Suprapubic skin (tissue), 4 donors: ENCODE measurements around the gene ARHGAP18. TPM values are rescaled to one million over a fixed set of nuclear protein-coding genes. Genes with fewer than 3 reads are reported as not detected.

Experiments
- DNase-seq, 2 donors: peaks; one replicate each; pipeline ENCODE4 v3.0.0-alpha.2; 2019; ENCODE audit warnings: low spot score in 2 of 2
- H3K27ac ChIP-seq: fragments of 200-600 bp; sonication (generic); one replicate; pipeline ENCODE4 v1.5.1; 2019
- H3K27me3 ChIP-seq: fragments of 200-600 bp; sonication (generic); one replicate; pipeline ENCODE4 v1.5.1; 2019
- H3K36me3 ChIP-seq: fragments of 200-600 bp; sonication (generic); one replicate; pipeline ENCODE4 v1.5.1; 2019
- H3K4me1 ChIP-seq: fragments of 200-600 bp; sonication (generic); one replicate; pipeline ENCODE4 v1.5.1; 2019
- H3K4me3 ChIP-seq: fragments of 200-600 bp; sonication (generic); one replicate; pipeline ENCODE4 v1.5.1; 2019; ENCODE audit warnings: mild to moderate bottlenecking
- H3K9me3 ChIP-seq: fragments of 200-600 bp; sonication (generic); one replicate; pipeline ENCODE4 v1.5.1; 2019
- EP300 ChIP-seq: sonication (generic); formaldehyde crosslinking; IDR thresholded peaks from one replicate; pipeline ENCODE4 v1.6.1; 2017; ENCODE audit warnings: antibody characterized with exemption
- POLR2A ChIP-seq, 2 donors: fragments of 450-650 bp; IDR thresholded peaks; one replicate each; pipeline ENCODE4 v1.6.1; 2017; ENCODE audit warnings: antibody characterized with exemption in 2 of 2, mild to moderate bottlenecking in 2 of 2, moderate library complexity in 2 of 2
- POLR2AphosphoS5 ChIP-seq, 3 donors: sonication (generic); formaldehyde crosslinking; IDR thresholded peaks; one replicate each; pipeline ENCODE4 v1.6.1; 2017; ENCODE audit warnings: antibody characterized with exemption in 3 of 3
- WGBS: methylation state at CpG from one replicate; pipeline ENCODE4 v1.1.5; 2018; 5-methylcytosine and 5-hydroxymethylcytosine counted together
- total RNA-seq, 4 donors: library from RNA; depleted of rRNA; stranded (reverse); fragments of >200 nt; gene quantifications; one replicate each; pipeline ENCODE4 v1.1.0, GENCODE V29; 2016
- TF ChIP-seq, protein P1 (sequence below), 2 donors: fragments of 200-600 bp in 1 of 2; fragments of 450-650 bp in 1 of 2; sonication (generic) in 1 of 2; IDR thresholded peaks; one replicate each; pipeline ENCODE4 v1.5.1; 2016 to 2019; ENCODE audit warnings: antibody characterized with exemption in 2 of 2, mild to moderate bottlenecking in 1 of 2, moderate library complexity in 1 of 2

The ARHGAP18 gene
- total RNA-seq, 4 donors from 2014 or later: 7.1 to 14.2 (median 11.0) TPM

DNA sequence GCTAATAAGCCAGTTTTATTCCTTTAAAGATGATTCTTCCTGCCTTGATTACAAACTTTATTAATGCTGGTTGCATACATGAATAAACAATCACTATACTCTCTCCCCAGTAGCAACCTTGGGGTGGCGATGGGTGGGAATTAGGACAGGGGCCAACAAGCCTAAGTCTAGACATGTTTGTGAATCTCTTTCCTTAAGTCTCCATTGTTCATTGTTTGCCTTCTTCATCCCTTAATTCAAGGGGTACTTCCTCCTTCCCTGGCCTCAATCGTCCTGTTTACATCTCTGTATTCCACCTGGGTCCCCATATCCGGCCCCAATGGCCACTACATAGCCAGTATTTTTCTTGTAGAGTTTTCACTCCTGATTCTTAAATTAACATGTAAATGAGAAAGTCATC lies 66.0 kb downstream of the ARHGAP18 start:
- no peaks in the 10 kb centered on the region for H3K9me3 ChIP-seq

DNA sequence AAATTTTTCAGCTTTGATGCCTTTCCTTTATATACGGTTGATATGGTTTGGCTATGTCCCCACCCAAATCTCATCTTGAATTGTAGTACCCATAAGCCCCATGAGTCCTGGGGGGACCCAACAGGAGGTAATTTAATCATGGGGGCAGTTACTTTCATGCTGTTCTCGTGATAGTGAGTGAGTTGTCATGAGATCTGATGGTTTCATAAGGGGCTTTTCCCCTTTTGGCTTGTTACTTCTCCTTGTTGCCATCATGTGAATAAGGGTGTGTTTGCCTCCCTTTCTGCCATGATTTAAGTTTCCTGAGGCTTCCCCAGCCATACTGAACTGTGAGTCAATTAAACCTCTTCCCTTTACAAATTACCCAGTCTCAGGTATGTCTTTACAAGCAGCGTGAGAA lies 66.8 kb downstream of the ARHGAP18 start:
- Histone ChIP-seq H3K4me1 (peaks cover 41% of the 10 kb centered on the region), H3K36me3 (no peaks in the 10 kb centered on the region), H3K9me3 (no peaks in the 10 kb centered on the region), H3K4me3 (no peak overlapping the region), H3K27ac (no peak overlapping the region), H3K27me3 (no peaks in the 10 kb centered on the region)
- WGBS: 83% methylated on average over 3 of the region's 3 CpGs
- no peak for DNase-seq
- TF ChIP-seq, protein P1, sequence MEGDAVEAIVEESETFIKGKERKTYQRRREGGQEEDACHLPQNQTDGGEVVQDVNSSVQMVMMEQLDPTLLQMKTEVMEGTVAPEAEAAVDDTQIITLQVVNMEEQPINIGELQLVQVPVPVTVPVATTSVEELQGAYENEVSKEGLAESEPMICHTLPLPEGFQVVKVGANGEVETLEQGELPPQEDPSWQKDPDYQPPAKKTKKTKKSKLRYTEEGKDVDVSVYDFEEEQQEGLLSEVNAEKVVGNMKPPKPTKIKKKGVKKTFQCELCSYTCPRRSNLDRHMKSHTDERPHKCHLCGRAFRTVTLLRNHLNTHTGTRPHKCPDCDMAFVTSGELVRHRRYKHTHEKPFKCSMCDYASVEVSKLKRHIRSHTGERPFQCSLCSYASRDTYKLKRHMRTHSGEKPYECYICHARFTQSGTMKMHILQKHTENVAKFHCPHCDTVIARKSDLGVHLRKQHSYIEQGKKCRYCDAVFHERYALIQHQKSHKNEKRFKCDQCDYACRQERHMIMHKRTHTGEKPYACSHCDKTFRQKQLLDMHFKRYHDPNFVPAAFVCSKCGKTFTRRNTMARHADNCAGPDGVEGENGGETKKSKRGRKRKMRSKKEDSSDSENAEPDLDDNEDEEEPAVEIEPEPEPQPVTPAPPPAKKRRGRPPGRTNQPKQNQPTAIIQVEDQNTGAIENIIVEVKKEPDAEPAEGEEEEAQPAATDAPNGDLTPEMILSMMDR (IDR thresholded peaks at IDR 0.05): no peak
- TF ChIP-seq EP300: no peak
- TF ChIP-seq POLR2A (IDR thresholded peaks at IDR 0.05): no peak
- TF ChIP-seq POLR2AphosphoS5 (IDR thresholded peaks at IDR 0.05): no peak

More for the DNA sequence above, 66.0 kb downstream of the ARHGAP18 start:
- DNase-seq: no peak
- Histone ChIP-seq H3K4me1 (peaks cover 41% of the 10 kb centered on the region), H3K4me3 (no peak overlapping the region), H3K27ac (peak overlapping the region; percentile 35), H3K27me3 (no peaks in the 10 kb centered on the region), H3K36me3 (no peaks in the 10 kb centered on the region)
- TF ChIP-seq, protein P1 (IDR thresholded peaks at IDR 0.05): no peak
- no peak for TF ChIP-seq POLR2AphosphoS5 (IDR thresholded peaks at IDR 0.05)
- no peak for TF ChIP-seq EP300
- TF ChIP-seq POLR2A (IDR thresholded peaks at IDR 0.05): no peak
- 67% methylated on average over 3 of the region's 3 CpGs for WGBS

GRCh38 chr6:129642322-129642721 lies 67.7 kb downstream of the ARHGAP18 start:
- Histone ChIP-seq H3K27me3 (no peaks in the 10 kb centered on the region), H3K36me3 (peaks cover 3% of the 10 kb centered on the region), H3K4me1 (peaks cover 40% of the 10 kb centered on the region), H3K9me3 (no peaks in the 10 kb centered on the region), H3K4me3 (no peak overlapping the region), H3K27ac (no peak overlapping the region)
- no peak for DNase-seq
- no peak for TF ChIP-seq POLR2AphosphoS5 (IDR thresholded peaks at IDR 0.05)
- TF ChIP-seq POLR2A (IDR thresholded peaks at IDR 0.05): no peak
- TF ChIP-seq EP300: no peak
- TF ChIP-seq, protein P1 (IDR thresholded peaks at IDR 0.05): no peak

GRCh38 chr6:129641344-129641743 lies 68.6 kb downstream of the ARHGAP18 start:
- H3K36me3 ChIP-seq: peaks cover 10% of the 10 kb centered on the region
- no peaks in the 10 kb centered on the region for H3K9me3 ChIP-seq
- H3K4me3 ChIP-seq: no peak overlapping the region
- no peak for DNase-seq
- H3K27me3 ChIP-seq: no peaks in the 10 kb centered on the region
- TF ChIP-seq POLR2AphosphoS5 (IDR thresholded peaks at IDR 0.05): no peak
- no peak for TF ChIP-seq POLR2A (IDR thresholded peaks at IDR 0.05)
- TF ChIP-seq, protein P1 (IDR thresholded peaks at IDR 0.05): no peak
- no peak for TF ChIP-seq EP300
- peaks cover 30% of the 10 kb centered on the region for H3K4me1 ChIP-seq
- no peak overlapping the region for H3K27ac ChIP-seq

DNA sequence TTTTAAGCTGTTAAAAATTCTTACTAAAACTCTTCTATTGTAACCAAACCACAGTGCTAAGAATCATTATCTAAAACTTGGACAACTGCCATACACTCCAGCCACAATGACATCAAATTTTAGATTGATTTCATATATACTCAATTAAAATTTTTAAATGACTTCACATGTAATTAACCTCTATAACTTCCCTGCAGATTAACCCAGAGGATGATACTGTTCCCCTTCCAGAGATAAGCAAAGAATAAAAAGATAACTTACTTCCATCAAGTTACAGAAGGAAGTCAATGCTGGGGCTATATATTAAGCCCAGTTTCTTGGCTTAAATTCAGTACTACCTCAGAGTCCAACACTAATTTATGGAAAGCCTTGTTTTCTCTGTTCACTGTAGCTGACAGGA lies 71.3 kb downstream of the ARHGAP18 start:
- Histone ChIP-seq H3K36me3 (peaks cover 10% of the 10 kb centered on the region), H3K27me3 (no peaks in the 10 kb centered on the region), H3K27ac (no peak overlapping the region), H3K9me3 (no peaks in the 10 kb centered on the region), H3K4me1 (peaks cover 8% of the 10 kb centered on the region), H3K4me3 (no peak overlapping the region)
- no peak for DNase-seq
- TF ChIP-seq POLR2AphosphoS5 (IDR thresholded peaks at IDR 0.05): no peak

- no peak for TF ChIP-seq POLR2AphosphoS5 (IDR thresholded peaks at IDR 0.05)
- TF ChIP-seq POLR2A (IDR thresholded peaks at IDR 0.05): no peak
- no peak for TF ChIP-seq EP300
- TF ChIP-seq, protein P1 (IDR thresholded peaks at IDR 0.05): no peak
- Histone ChIP-seq H3K36me3 (peaks cover 10% of the 10 kb centered on the region), H3K4me1 (peaks cover 4% of the 10 kb centered on the region), H3K4me3 (no peak overlapping the region), H3K27me3 (no peaks in the 10 kb centered on the region), H3K9me3 (no peaks in the 10 kb centered on the region), H3K27ac (no peak overlapping the region)
- DNase-seq: no peak
- WGBS: 74% methylated on average over 8 of the region's 8 CpGs
Observed at GRCh38 chr6:129638055-129638684, 71.8 kb downstream of the ARHGAP18 start.
